Cardiac muscle cell (in vitro differentiated cells and primary cell): ENCODE results near the gene OXLD1. TPM values are rescaled to one million over a fixed set of nuclear protein-coding genes. Genes with fewer than 3 reads are reported as not detected.
"Not testable (repeated sequence)": the region's sequence is repeated elsewhere in the genome, so short reads cannot be mapped to it uniquely, and the experiment has no call there.

Experiments used
- DNase-seq, 2 donors: peaks; one replicate each; pipeline versions ENCODE4 v3.0.0 to v3.0.0-alpha.2; 2010 to 2017; ENCODE audit warnings: low read depth in 1 of 2, low spot score in 1 of 2
- H3K27ac ChIP-seq: fragments of 200-600 bp; sonication (generic); 2 replicates; pipeline ENCODE4 v1.5.1; 2016
- H3K27me3 ChIP-seq: fragments of 200-600 bp; sonication (generic); 2 replicates; pipeline ENCODE4 v1.6.0; 2016; ENCODE audit warnings: control low read depth
- H3K36me3 ChIP-seq: fragments of 200-600 bp; sonication (generic); 2 replicates; pipeline ENCODE4 v1.5.1; 2016; ENCODE audit warnings: control low read depth
- H3K4me1 ChIP-seq: fragments of 200-600 bp; sonication (generic); 2 replicates; pipeline ENCODE4 v1.8.1; 2017; ENCODE audit warnings: low read depth, mild to moderate bottlenecking, mixed run types
- H3K4me3 ChIP-seq: fragments of 200-600 bp; sonication (generic); 2 replicates; pipeline ENCODE4 v1.5.1; 2016; ENCODE audit warnings: mild to moderate bottlenecking
- H3K9me3 ChIP-seq: fragments of 200-600 bp; sonication (generic); 2 replicates; pipeline ENCODE4 v1.5.1; 2017; ENCODE audit warnings: low read depth, mild to moderate bottlenecking, control low read depth
- CTCF ChIP-seq: IDR thresholded peaks from 2 replicates; pipeline ENCODE4 v1.5.1; 2012; ENCODE audit warnings: low read depth, mild to moderate bottlenecking, low read length
- polyA plus RNA-seq: library from polyadenylated mRNA; unstranded; fragments of >200 nt; fragmentation: Nextera tagmentation; extraction: Ambion mirVana; gene quantifications from 2 replicates; pipeline ENCODE4 v1.2.1, GENCODE V29; 2016
- total RNA-seq: library from RNA; depleted of rRNA; stranded (reverse); fragments of >200 nt; gene quantifications from 2 replicates; pipeline ENCODE4 v1.2.3, GENCODE V29; 2016

Gene OXLD1
- total and polyA plus RNA-seq, 2 experiments from 2014 or later: 100 to 104 TPM

- no peak for TF ChIP-seq CTCF
- H3K9me3 ChIP-seq: no peaks in the 10 kb centered on the region
- no peak for DNase-seq
Measured at GRCh38 chr17:81676906-81677305, 10.5 kb upstream of the OXLD1 start.

GRCh38 chr17:81675515-81676221 is 9.3 kb upstream of the OXLD1 start:
- DNase-seq: peak; percentile 33 to 52
- H3K27ac ChIP-seq: peak overlapping the region; percentile 42
- peaks cover 12% of the 10 kb centered on the region for H3K36me3 ChIP-seq
- peak; percentile 44 for TF ChIP-seq CTCF
- H3K27me3 ChIP-seq, H3K9me3 ChIP-seq, H3K4me1 ChIP-seq, H3K4me3 ChIP-seq: not testable (repeated sequence)

More at GRCh38 chr17:81676906-81677305, 10.5 kb upstream of the OXLD1 start:
- peak overlapping the region; percentile 42 for H3K27ac ChIP-seq
- no peak overlapping the region for H3K4me3 ChIP-seq
- no peaks in the 10 kb centered on the region for H3K4me1 ChIP-seq
- no peaks in the 10 kb centered on the region for H3K27me3 ChIP-seq
- H3K36me3 ChIP-seq: peaks cover 7% of the 10 kb centered on the region

GRCh38 chr17:81673561-81674258 is 7.3 kb upstream of the OXLD1 start:
- Histone ChIP-seq H3K27me3 (no peaks in the 10 kb centered on the region), H3K27ac (no peak overlapping the region), H3K36me3 (peaks cover 19% of the 10 kb centered on the region), H3K9me3 (no peaks in the 10 kb centered on the region), H3K4me1 (no peaks in the 10 kb centered on the region), H3K4me3 (no peak overlapping the region)
- no peak for DNase-seq
- TF ChIP-seq CTCF: no peak

- Histone ChIP-seq H3K4me3 (no peak overlapping the region), H3K9me3 (no peaks in the 10 kb centered on the region), H3K4me1 (no peaks in the 10 kb centered on the region), H3K27ac (no peak overlapping the region), H3K36me3 (peaks cover 19% of the 10 kb centered on the region), H3K27me3 (no peaks in the 10 kb centered on the region)
- TF ChIP-seq CTCF: no peak
- DNase-seq: no peak
Measured at GRCh38 chr17:81672954-81673353, 6.5 kb upstream of the OXLD1 start.

GRCh38 chr17:81672504-81672903 is 6.1 kb upstream of the OXLD1 start:
- no peak overlapping the region for H3K27ac ChIP-seq
- no peak for TF ChIP-seq CTCF
- H3K4me1 ChIP-seq: peaks cover 1% of the 10 kb centered on the region
- no peak for DNase-seq
- H3K4me3 ChIP-seq: no peak overlapping the region
- H3K36me3 ChIP-seq: peaks cover 19% of the 10 kb centered on the region
- no peaks in the 10 kb centered on the region for H3K9me3 ChIP-seq
- no peaks in the 10 kb centered on the region for H3K27me3 ChIP-seq
